Stimulated activated CD4-positive, alpha-beta T cell treated with anti-CD3 and anti-CD28 coated beads, Interleukin-15, amount 100 ng/mL, for 1 hour (primary cell): ENCODE results near the gene RAD51B.

Source experiments
- DNase-seq, 2 donors: peaks; one replicate each; pipeline ENCODE4 v3.0.0-alpha.2; 2020; ENCODE audit warnings: low read depth in 1 of 2, low spot score in 1 of 2

Gene RAD51B

GRCh38 chr14:68394764-68395143 lies 575.2 kb downstream of the RAD51B start:
- no peak for DNase-seq

- DNase-seq, result no peak
Observed at GRCh38 chr14:68395604-68396003, 576.0 kb downstream of the RAD51B start.

- no peak for DNase-seq
Observed at GRCh38 chr14:68396461-68396860, 576.9 kb downstream of the RAD51B start.

- no peak for DNase-seq
Observed at GRCh38 chr14:68397371-68397811, 577.8 kb downstream of the RAD51B start.

- no peak for DNase-seq
Observed at GRCh38 chr14:68397822-68398221, 578.2 kb downstream of the RAD51B start.

GRCh38 chr14:68398370-68398769 lies 578.8 kb downstream of the RAD51B start:
- DNase-seq, result no peak

GRCh38 chr14:68399971-68400370 lies 580.4 kb downstream of the RAD51B start:
- DNase-seq, result no peak

- no peak for DNase-seq
Observed at GRCh38 chr14:68401317-68401716, 581.7 kb downstream of the RAD51B start.

GRCh38 chr14:68401855-68402254 lies 582.3 kb downstream of the RAD51B start:
- no peak for DNase-seq

GRCh38 chr14:68402525-68403101 lies 583.0 kb downstream of the RAD51B start:
- no peak for DNase-seq

GRCh38 chr14:68403191-68404145 lies 583.9 kb downstream of the RAD51B start:
- no peak for DNase-seq

- no peak for DNase-seq
Observed at GRCh38 chr14:68404146-68404527, 584.6 kb downstream of the RAD51B start.

- no peak for DNase-seq
Observed at GRCh38 chr14:68404652-68405183, 585.1 kb downstream of the RAD51B start.

GRCh38 chr14:68405961-68406360 lies 586.4 kb downstream of the RAD51B start:
- DNase-seq, result no peak

GRCh38 chr14:68407285-68407684 lies 587.7 kb downstream of the RAD51B start:
- DNase-seq, result no peak

GRCh38 chr14:68407825-68408224 lies 588.2 kb downstream of the RAD51B start:
- no peak for DNase-seq

GRCh38 chr14:68408680-68409079 lies 589.1 kb downstream of the RAD51B start:
- no peak for DNase-seq

- no peak for DNase-seq
Observed at GRCh38 chr14:68409387-68409786, 589.8 kb downstream of the RAD51B start.

GRCh38 chr14:68412505-68413465 lies 593.2 kb downstream of the RAD51B start:
- DNase-seq, result no peak

- no peak for DNase-seq
Observed at GRCh38 chr14:68413509-68413908, 593.9 kb downstream of the RAD51B start.

GRCh38 chr14:68414121-68414520 lies 594.5 kb downstream of the RAD51B start:
- no peak for DNase-seq
